ENCODE data around the gene EPC1. TPM values are rescaled to one million over a fixed set of nuclear protein-coding genes. Genes with fewer than 3 reads are reported as not detected.

EPC1 gene
- total and polyA plus RNA-seq, 9 of the 15 experiments (the other 6 are each of a cell fraction or from before 2014, with no cell fraction given): 7.0 to 43.6 (median 16.1) TPM

DNA sequence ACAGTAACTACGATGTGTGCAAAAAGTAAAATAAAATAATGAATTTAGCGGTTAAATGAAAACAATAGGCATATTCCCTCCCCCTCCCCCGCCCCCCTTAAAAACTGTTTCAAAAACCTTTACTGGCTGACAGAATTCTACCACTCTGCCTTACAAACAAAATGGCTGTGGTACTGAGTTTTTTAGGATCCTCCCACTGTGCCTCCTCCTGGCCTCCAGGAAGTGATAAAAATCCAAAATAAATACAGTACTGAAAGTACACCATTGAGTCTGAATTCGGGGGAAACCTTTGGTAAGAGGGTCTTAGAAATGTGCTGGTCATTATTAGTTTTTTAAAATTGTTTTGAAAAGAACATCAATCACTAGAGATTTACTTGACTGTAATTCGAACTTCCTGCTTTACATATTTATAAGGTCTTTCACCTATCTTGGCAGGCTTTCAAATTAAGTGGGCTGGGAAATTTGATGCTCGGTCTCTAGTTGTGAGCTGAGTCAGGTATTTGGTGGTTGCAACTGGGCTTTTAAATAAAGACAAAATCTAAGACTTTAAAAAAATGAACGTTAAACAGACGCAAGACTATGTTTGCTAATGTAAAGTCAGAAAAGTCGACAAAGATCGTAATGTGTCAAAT lies 32.5 kb upstream of the EPC1 start (continued):
- no peak for TF ChIP-seq ESRRB (CRISPR knock-in tag; IDR thresholded peaks at IDR 0.05; ENCODE audit: borderline replicate concordance)
- no peak for TF ChIP-seq POU5F1 (IDR thresholded peaks at IDR 0.05; ENCODE audit: borderline replicate concordance, low read depth, low read length, partially characterized antibody)
- TF ChIP-seq, protein P1, sequence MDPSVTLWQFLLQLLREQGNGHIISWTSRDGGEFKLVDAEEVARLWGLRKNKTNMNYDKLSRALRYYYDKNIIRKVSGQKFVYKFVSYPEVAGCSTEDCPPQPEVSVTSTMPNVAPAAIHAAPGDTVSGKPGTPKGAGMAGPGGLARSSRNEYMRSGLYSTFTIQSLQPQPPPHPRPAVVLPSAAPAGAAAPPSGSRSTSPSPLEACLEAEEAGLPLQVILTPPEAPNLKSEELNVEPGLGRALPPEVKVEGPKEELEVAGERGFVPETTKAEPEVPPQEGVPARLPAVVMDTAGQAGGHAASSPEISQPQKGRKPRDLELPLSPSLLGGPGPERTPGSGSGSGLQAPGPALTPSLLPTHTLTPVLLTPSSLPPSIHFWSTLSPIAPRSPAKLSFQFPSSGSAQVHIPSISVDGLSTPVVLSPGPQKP (CRISPR knock-in tag; IDR thresholded peaks at IDR 0.05): no peak
- TF ChIP-seq DNMT1 (IDR thresholded peaks at IDR 0.05): no peak
- TF ChIP-seq RFX7 (CRISPR knock-in tag; IDR thresholded peaks at IDR 0.05): no peak
- no peak for TF ChIP-seq ZNF134 (CRISPR knock-in tag; conservative IDR thresholded peaks at IDR 0.05)
- TF ChIP-seq SETDB1 (IDR thresholded peaks at IDR 0.05; ENCODE audit: low read length): no peak
- TF ChIP-seq FIP1L1 (IDR thresholded peaks at IDR 0.05; ENCODE audit: low read depth, low read length, poor library complexity, severe bottlenecking): no peak
- no peak for TF ChIP-seq ZFP36 (IDR thresholded peaks at IDR 0.05; ENCODE audit: low read depth, low read length, partially characterized antibody)
- TF ChIP-seq, protein P2, sequence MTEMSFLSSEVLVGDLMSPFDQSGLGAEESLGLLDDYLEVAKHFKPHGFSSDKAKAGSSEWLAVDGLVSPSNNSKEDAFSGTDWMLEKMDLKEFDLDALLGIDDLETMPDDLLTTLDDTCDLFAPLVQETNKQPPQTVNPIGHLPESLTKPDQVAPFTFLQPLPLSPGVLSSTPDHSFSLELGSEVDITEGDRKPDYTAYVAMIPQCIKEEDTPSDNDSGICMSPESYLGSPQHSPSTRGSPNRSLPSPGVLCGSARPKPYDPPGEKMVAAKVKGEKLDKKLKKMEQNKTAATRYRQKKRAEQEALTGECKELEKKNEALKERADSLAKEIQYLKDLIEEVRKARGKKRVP (CRISPR knock-in tag; IDR thresholded peaks at IDR 0.05): no peak
- no peak for TF ChIP-seq ZNF584 (CRISPR knock-in tag; IDR thresholded peaks at IDR 0.05; ENCODE audit: low read depth)
- TF ChIP-seq, protein P3, sequence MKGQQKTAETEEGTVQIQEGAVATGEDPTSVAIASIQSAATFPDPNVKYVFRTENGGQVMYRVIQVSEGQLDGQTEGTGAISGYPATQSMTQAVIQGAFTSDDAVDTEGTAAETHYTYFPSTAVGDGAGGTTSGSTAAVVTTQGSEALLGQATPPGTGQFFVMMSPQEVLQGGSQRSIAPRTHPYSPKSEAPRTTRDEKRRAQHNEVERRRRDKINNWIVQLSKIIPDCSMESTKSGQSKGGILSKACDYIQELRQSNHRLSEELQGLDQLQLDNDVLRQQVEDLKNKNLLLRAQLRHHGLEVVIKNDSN (CRISPR knock-in tag; IDR thresholded peaks at IDR 0.05): no peak
- no peak for TF ChIP-seq BCOR (IDR thresholded peaks at IDR 0.05)
- TF ChIP-seq RBFOX2 (IDR thresholded peaks at IDR 0.05; ENCODE audit: low read depth, low read length): no peak
- TF ChIP-seq TOE1 (IDR thresholded peaks at IDR 0.05; ENCODE audit: borderline replicate concordance): no peak
- no peak for TF ChIP-seq TOE1 (CRISPR knock-in tag; IDR thresholded peaks at IDR 0.05; ENCODE audit: borderline replicate concordance, low read depth)
- TF ChIP-seq, protein P4, sequence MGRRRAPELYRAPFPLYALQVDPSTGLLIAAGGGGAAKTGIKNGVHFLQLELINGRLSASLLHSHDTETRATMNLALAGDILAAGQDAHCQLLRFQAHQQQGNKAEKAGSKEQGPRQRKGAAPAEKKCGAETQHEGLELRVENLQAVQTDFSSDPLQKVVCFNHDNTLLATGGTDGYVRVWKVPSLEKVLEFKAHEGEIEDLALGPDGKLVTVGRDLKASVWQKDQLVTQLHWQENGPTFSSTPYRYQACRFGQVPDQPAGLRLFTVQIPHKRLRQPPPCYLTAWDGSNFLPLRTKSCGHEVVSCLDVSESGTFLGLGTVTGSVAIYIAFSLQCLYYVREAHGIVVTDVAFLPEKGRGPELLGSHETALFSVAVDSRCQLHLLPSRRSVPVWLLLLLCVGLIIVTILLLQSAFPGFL (CRISPR knock-in tag; IDR thresholded peaks at IDR 0.05): no peak
- TF ChIP-seq, protein P5, sequence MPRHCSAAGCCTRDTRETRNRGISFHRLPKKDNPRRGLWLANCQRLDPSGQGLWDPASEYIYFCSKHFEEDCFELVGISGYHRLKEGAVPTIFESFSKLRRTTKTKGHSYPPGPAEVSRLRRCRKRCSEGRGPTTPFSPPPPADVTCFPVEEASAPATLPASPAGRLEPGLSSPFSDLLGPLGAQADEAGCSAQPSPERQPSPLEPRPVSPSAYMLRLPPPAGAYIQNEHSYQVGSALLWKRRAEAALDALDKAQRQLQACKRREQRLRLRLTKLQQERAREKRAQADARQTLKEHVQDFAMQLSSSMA (CRISPR knock-in tag; IDR thresholded peaks at IDR 0.05): no peak
- no peak for TF ChIP-seq KAT2B (IDR thresholded peaks at IDR 0.05; ENCODE audit: low read depth, low read length)
- no peak for TF ChIP-seq NR2F6 (CRISPR knock-in tag; IDR thresholded peaks at IDR 0.05)
- TF ChIP-seq GABPB2 (CRISPR knock-in tag; conservative IDR thresholded peaks at IDR 0.05): no peak
- peak; percentile 55 for TF ChIP-seq TAF1 (IDR thresholded peaks at IDR 0.05; ENCODE audit: control insufficient read depth, extremely low read depth, insufficient read depth, low read length, severe bottlenecking)
- TF ChIP-seq TBP (optimal IDR thresholded peaks at IDR 0.05; ENCODE audit: low read depth, low read length): peak; percentile 64
- TF ChIP-seq XRCC5 (IDR thresholded peaks at IDR 0.05; ENCODE audit: low read depth, low read length): no peak
- no peak for TF ChIP-seq HOXB6 (CRISPR knock-in tag; IDR thresholded peaks at IDR 0.05; ENCODE audit: borderline replicate concordance)
- TF ChIP-seq EHMT2 (IDR thresholded peaks at IDR 0.05): no peak

Data from K562 (cell line).